Measurements from ENCODE around the gene RHOBTB3.
"Not testable (repeated sequence)": the region's sequence is repeated elsewhere in the genome, so short reads cannot be mapped to it uniquely, and the experiment has no call there.

The RHOBTB3 gene

DNA sequence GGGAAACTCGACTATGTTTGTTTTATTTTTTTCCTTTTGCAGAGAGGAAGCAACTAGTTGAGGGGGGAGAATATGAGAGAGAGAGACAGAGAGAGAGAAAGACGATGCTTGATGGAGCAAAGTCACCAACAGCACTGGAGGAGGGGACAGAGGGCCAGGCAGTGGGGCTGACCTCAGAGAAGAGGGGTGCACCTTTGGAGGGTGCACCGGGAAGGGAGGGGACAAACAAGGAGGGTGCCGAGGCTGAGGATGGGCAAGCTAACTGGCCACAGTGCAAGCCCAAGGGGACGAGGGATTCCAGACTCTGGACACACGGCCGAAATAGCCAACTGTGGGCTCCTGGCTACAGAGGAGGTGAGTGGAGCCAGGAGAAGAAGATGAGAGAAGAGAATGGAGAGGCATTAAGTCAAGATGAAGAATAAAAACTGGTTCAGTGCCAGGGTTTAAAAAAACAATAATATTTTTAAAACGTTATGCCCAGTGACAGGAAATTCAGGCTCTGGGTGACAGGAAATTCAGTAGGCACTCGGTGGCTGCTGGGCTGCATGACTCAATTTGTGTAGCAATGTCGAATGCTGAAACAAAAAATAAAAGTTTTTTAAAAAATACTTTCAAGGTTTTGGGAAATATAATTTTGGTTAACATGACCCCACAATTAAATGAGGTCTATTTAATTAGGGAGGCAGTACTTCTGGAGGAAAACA, 104.7 kb downstream of the RHOBTB3 start:
- no peak for ATAC-seq
- TF ChIP-seq ARNTL (CRISPR knock-in tag; IDR thresholded peaks at IDR 0.05; ENCODE audit: borderline replicate concordance, low read depth) (no peak), TOX (CRISPR knock-in tag; IDR thresholded peaks at IDR 0.05; ENCODE audit: borderline replicate concordance) (no peak), ZFP3 (CRISPR knock-in tag; IDR thresholded peaks at IDR 0.05) (no peak), OSR1 (CRISPR knock-in tag; IDR thresholded peaks at IDR 0.05) (no peak), ZNF8 (CRISPR knock-in tag; IDR thresholded peaks at IDR 0.05) (no peak), RARB (CRISPR knock-in tag; IDR thresholded peaks at IDR 0.05) (no peak), PPARA (CRISPR knock-in tag; IDR thresholded peaks at IDR 0.05; ENCODE audit: borderline replicate concordance) (no peak), ESRRG (CRISPR knock-in tag; IDR thresholded peaks at IDR 0.05) (no peak), ISL1 (CRISPR knock-in tag; IDR thresholded peaks at IDR 0.05) (no peak), SNAI2 (CRISPR knock-in tag; IDR thresholded peaks at IDR 0.05) (no peak)
- TF ChIP-seq, protein P1, sequence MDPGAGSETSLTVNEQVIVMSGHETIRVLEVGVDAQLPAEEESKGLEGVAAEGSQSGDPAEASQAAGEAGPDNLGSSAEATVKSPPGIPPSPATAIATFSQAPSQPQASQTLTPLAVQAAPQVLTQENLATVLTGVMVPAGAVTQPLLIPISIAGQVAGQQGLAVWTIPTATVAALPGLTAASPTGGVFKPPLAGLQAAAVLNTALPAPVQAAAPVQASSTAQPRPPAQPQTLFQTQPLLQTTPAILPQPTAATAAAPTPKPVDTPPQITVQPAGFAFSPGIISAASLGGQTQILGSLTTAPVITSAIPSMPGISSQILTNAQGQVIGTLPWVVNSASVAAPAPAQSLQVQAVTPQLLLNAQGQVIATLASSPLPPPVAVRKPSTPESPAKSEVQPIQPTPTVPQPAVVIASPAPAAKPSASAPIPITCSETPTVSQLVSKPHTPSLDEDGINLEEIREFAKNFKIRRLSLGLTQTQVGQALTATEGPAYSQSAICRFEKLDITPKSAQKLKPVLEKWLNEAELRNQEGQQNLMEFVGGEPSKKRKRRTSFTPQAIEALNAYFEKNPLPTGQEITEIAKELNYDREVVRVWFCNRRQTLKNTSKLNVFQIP (CRISPR knock-in tag; IDR thresholded peaks at IDR 0.05; ENCODE audit: borderline replicate concordance, low read depth), result no peak

DNA sequence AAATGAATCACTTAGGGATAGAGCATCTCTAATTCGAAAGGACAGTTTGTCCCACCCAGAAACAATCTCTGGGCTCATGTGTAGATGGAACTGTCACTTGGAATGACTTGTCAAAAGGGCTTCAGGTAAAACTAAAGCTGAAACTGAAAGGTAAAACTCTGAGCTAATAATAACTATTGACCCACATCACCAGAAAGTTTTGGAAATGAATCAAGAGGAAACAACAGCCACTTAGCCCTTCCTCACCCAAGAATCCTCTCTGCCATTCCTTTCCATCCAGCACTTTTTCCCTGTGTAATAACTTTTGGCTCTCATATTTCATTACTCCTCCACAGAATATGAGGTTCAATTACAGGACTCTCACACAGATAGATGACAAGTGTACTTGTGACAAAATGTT, 105.4 kb downstream of the RHOBTB3 start:
- ATAC-seq, result no peak
- no peak for TF ChIP-seq OSR1 (CRISPR knock-in tag; IDR thresholded peaks at IDR 0.05)

DNA sequence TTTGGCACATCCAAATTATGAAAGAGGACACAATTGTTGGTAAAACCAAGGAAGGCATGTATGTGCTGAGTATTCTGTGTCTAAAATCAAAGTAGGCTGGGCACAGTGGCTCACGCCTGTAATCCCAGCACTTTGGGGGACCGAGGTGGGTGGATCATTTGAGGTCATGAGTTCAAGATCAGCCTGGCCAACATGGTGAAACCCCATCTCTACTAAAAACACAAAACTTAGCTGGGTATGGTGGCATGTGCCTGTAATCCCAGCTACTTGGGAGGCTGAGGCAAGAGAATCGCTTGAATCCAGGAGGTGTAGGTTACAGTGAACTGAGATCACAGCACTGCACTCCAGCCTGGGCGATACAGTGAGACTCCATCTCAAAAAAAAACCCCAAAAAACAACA, 105.8 kb downstream of the RHOBTB3 start:
- ATAC-seq, result not testable (repeated sequence)

DNA sequence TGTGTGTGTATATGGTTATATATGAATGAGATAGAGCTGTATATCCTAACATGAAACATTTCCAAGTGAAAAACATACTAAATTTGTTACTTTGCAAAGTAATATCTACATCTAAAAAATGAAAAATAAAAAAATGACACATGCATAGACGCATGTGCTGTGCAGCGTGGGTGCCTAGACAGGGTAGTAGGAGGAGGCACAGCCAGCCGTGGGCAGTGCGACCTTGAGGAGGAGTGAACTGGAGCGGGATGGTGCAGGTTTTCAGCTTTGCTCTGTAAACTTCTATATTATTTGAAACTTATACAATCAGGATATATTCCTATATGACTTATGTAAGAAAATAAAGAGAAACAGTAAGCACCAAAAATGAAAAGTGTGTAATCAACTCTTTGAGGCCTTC, 106.4 kb downstream of the RHOBTB3 start:
- no peak for ATAC-seq
- TF ChIP-seq, protein P2, sequence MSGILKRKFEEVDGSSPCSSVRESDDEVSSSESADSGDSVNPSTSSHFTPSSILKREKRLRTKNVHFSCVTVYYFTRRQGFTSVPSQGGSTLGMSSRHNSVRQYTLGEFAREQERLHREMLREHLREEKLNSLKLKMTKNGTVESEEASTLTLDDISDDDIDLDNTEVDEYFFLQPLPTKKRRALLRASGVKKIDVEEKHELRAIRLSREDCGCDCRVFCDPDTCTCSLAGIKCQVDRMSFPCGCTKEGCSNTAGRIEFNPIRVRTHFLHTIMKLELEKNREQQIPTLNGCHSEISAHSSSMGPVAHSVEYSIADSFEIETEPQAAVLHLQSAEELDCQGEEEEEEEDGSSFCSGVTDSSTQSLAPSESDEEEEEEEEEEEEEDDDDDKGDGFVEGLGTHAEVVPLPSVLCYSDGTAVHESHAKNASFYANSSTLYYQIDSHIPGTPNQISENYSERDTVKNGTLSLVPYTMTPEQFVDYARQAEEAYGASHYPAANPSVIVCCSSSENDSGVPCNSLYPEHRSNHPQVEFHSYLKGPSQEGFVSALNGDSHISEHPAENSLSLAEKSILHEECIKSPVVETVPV (CRISPR knock-in tag; IDR thresholded peaks at IDR 0.05), result no peak
- TF ChIP-seq BACH2 (CRISPR knock-in tag; IDR thresholded peaks at IDR 0.05; ENCODE audit: borderline replicate concordance) (no peak), ZFP3 (CRISPR knock-in tag; IDR thresholded peaks at IDR 0.05) (no peak), TCF4 (CRISPR knock-in tag; IDR thresholded peaks at IDR 0.05; ENCODE audit: borderline replicate concordance) (no peak), SNAI2 (CRISPR knock-in tag; IDR thresholded peaks at IDR 0.05) (no peak), ZNF8 (CRISPR knock-in tag; IDR thresholded peaks at IDR 0.05) (no peak), PPARA (CRISPR knock-in tag; IDR thresholded peaks at IDR 0.05; ENCODE audit: borderline replicate concordance) (no peak), ISL1 (CRISPR knock-in tag; IDR thresholded peaks at IDR 0.05) (no peak), ZNF565 (CRISPR knock-in tag; conservative IDR thresholded peaks at IDR 0.05; ENCODE audit: low read depth) (no peak)
- TF ChIP-seq, protein P3, sequence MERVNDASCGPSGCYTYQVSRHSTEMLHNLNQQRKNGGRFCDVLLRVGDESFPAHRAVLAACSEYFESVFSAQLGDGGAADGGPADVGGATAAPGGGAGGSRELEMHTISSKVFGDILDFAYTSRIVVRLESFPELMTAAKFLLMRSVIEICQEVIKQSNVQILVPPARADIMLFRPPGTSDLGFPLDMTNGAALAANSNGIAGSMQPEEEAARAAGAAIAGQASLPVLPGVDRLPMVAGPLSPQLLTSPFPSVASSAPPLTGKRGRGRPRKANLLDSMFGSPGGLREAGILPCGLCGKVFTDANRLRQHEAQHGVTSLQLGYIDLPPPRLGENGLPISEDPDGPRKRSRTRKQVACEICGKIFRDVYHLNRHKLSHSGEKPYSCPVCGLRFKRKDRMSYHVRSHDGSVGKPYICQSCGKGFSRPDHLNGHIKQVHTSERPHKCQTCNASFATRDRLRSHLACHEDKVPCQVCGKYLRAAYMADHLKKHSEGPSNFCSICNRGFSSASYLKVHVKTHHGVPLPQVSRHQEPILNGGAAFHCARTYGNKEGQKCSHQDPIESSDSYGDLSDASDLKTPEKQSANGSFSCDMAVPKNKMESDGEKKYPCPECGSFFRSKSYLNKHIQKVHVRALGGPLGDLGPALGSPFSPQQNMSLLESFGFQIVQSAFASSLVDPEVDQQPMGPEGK (CRISPR knock-in tag; IDR thresholded peaks at IDR 0.05; ENCODE audit: borderline replicate concordance), result no peak

DNA sequence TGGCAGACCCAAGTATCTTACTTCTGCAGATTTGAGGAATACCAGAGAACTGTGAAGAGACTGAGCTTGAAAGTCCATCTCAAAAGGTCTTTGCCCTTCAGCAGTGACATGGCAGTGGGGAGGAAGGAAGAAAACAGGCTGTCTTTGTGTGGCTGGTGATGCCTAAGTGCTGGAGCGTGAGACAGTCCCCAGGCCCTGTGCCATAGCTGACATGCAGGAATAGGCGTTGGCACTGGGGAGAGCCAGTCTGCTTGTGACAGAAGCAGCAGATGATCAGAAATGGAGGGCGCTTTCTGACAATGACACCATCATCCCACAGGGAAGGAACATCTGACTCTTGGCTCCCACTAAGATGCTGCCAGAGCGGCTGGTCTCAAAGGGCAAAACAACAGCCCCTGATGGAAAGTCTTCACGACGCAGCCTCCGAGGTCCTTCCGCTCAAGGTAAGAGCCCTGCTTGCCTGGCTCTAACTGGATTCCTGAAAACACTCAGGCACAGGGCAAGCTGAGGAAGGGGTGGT, 106.9 kb downstream of the RHOBTB3 start:
- no peak for ATAC-seq
- TF ChIP-seq ISL1 (CRISPR knock-in tag; IDR thresholded peaks at IDR 0.05), result no peak

DNA sequence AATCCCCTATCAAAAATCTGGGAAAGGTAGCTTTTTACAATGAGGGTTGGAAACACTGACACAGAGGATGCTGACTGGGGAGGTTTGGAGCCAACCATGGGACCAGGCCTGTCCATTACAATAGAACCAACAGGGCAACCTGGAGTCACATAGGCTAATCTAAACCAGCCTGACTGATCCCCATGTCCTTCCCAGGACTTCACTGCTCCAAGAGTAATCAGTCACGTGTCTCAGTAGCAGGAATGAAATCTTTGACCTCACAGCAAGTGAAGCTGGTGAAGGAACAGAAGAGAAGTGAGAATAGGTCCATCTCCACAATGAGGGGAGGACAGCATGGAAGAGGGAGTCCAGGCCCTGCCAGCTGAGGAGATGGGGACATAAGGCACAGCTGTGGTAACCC, 107.4 kb downstream of the RHOBTB3 start:
- ATAC-seq, result no peak
- TF ChIP-seq ESRRG (CRISPR knock-in tag; IDR thresholded peaks at IDR 0.05) (no peak), OSR1 (CRISPR knock-in tag; IDR thresholded peaks at IDR 0.05) (no peak), ZNF70 (CRISPR knock-in tag; IDR thresholded peaks at IDR 0.05) (no peak), ZFP30 (CRISPR knock-in tag; IDR thresholded peaks at IDR 0.05) (no peak), ZC3H10 (CRISPR knock-in tag; IDR thresholded peaks at IDR 0.05) (no peak), CSDC2 (CRISPR knock-in tag; IDR thresholded peaks at IDR 0.05) (no peak), TOX (CRISPR knock-in tag; IDR thresholded peaks at IDR 0.05; ENCODE audit: borderline replicate concordance) (no peak), TCF4 (CRISPR knock-in tag; IDR thresholded peaks at IDR 0.05; ENCODE audit: borderline replicate concordance) (no peak), SNAI2 (CRISPR knock-in tag; IDR thresholded peaks at IDR 0.05) (no peak), ARNTL (CRISPR knock-in tag; IDR thresholded peaks at IDR 0.05; ENCODE audit: borderline replicate concordance, low read depth) (no peak), ZNF8 (CRISPR knock-in tag; IDR thresholded peaks at IDR 0.05) (no peak)
- TF ChIP-seq, protein P4, sequence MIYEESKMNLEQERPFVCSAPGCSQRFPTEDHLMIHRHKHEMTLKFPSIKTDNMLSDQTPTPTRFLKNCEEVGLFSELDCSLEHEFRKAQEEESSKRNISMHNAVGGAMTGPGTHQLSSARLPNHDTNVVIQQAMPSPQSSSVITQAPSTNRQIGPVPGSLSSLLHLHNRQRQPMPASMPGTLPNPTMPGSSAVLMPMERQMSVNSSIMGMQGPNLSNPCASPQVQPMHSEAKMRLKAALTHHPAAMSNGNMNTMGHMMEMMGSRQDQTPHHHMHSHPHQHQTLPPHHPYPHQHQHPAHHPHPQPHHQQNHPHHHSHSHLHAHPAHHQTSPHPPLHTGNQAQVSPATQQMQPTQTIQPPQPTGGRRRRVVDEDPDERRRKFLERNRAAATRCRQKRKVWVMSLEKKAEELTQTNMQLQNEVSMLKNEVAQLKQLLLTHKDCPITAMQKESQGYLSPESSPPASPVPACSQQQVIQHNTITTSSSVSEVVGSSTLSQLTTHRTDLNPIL (CRISPR knock-in tag; IDR thresholded peaks at IDR 0.05; ENCODE audit: low read depth), result no peak
- TF ChIP-seq, protein P3 (CRISPR knock-in tag; IDR thresholded peaks at IDR 0.05; ENCODE audit: borderline replicate concordance), result no peak

Data from SK-N-SH treated with all-trans-retinoic acid at 6 μM for 48 hours (cell line).